SJSA1 (cell line): ENCODE measurements around the gene GKAP1. TPM values are rescaled to one million over a fixed set of nuclear protein-coding genes. Genes with fewer than 3 reads are reported as not detected.

ENCODE experiments used
- total RNA-seq: library from RNA; depleted of rRNA; stranded (reverse); fragments of >200 nt; shearing (Covaris generic); gene quantifications from 2 replicates; pipeline ENCODE4 v1.2.3, GENCODE V29; 2014; rRNA removed

Gene GKAP1
- total RNA-seq, 1 experiment from 2014 or later = 0.37 TPM

Other genes starting within 250 kb of the GKAP1 start
- 2.1 and 2.6 TPM in 2 replicates for gene IDNK, start 194.6 kb downstream of the GKAP1 start, total RNA-seq
- 66.4 and 107 TPM in 2 replicates for gene UBQLN1, start 109.8 kb downstream of the GKAP1 start, total RNA-seq
- 0.34 and 1.2 TPM in 2 replicates for gene KIF27, start 103.7 kb upstream of the GKAP1 start, total RNA-seq
- 473 and 646 TPM in 2 replicates for gene HNRNPK, start 162.4 kb upstream of the GKAP1 start, total RNA-seq
- 1.9 and 6.6 TPM in 2 replicates for gene RMI1, start 163.0 kb upstream of the GKAP1 start, total RNA-seq